PFSK-1 (cell line): Measurements from ENCODE around the gene KCNIP4.

ENCODE experiments used
- FOXP2 ChIP-seq: optimal IDR thresholded peaks from 2 replicates; pipeline ENCODE3; 2011; ENCODE audit warnings: borderline replicate concordance, control low read depth, inconsistent platforms; ENCODE audit not compliant: insufficient read depth; ENCODE audit errors: extremely low read length, extremely low read depth
- POLR2AphosphoS5 ChIP-seq: IDR thresholded peaks from 2 replicates; pipeline ENCODE4 v1.6.1; 2012; ENCODE audit warnings: low read depth, mild to moderate bottlenecking, control low read depth, low read length, moderate library complexity
- SIN3A ChIP-seq: IDR thresholded peaks from 2 replicates; pipeline ENCODE4 v1.6.1; 2012; ENCODE audit warnings: mild to moderate bottlenecking, low read length, moderate library complexity, borderline replicate concordance; ENCODE audit not compliant: insufficient read depth
- TAF1 ChIP-seq: IDR thresholded peaks from 2 replicates; pipeline ENCODE4 v1.6.1; 2012; ENCODE audit warnings: low read length, control low read depth, borderline replicate concordance; ENCODE audit not compliant: insufficient read depth
- TF ChIP-seq, protein P1 (sequence below), 2 experiments: IDR thresholded peaks; 2 replicates each; pipeline versions ENCODE4 v1.6.1 to v1.8.0; 2011 to 2012; ENCODE audit warnings: low read depth in 2 of 2, low read length in 2 of 2, control low read depth in 1 of 2, inconsistent platforms in 1 of 2, mild to moderate bottlenecking in 1 of 2, moderate library complexity in 1 of 2; ENCODE audit not compliant: insufficient read depth in 1 of 2

Gene KCNIP4

DNA sequence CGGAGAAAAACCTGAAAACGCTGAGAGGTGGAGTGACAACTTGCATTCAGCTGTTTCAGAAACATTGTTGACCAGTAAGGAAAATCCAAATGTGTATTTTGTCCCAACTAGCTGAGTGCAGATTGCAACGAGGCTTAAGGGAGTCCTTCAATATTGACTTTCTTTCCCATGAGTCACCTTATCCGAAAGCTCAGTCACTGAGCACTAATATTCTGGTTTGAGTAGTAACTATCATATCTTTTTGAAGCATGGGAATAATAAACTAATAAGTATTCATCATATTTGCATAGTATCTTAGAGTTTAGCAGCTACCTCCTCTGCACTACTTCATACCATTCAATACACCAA is 644.1 kb downstream of the KCNIP4 start:
- no peak for TF ChIP-seq FOXP2
- no peak for TF ChIP-seq TAF1
- TF ChIP-seq, protein P1, sequence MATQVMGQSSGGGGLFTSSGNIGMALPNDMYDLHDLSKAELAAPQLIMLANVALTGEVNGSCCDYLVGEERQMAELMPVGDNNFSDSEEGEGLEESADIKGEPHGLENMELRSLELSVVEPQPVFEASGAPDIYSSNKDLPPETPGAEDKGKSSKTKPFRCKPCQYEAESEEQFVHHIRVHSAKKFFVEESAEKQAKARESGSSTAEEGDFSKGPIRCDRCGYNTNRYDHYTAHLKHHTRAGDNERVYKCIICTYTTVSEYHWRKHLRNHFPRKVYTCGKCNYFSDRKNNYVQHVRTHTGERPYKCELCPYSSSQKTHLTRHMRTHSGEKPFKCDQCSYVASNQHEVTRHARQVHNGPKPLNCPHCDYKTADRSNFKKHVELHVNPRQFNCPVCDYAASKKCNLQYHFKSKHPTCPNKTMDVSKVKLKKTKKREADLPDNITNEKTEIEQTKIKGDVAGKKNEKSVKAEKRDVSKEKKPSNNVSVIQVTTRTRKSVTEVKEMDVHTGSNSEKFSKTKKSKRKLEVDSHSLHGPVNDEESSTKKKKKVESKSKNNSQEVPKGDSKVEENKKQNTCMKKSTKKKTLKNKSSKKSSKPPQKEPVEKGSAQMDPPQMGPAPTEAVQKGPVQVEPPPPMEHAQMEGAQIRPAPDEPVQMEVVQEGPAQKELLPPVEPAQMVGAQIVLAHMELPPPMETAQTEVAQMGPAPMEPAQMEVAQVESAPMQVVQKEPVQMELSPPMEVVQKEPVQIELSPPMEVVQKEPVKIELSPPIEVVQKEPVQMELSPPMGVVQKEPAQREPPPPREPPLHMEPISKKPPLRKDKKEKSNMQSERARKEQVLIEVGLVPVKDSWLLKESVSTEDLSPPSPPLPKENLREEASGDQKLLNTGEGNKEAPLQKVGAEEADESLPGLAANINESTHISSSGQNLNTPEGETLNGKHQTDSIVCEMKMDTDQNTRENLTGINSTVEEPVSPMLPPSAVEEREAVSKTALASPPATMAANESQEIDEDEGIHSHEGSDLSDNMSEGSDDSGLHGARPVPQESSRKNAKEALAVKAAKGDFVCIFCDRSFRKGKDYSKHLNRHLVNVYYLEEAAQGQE (IDR thresholded peaks at IDR 0.05; ENCODE audit: insufficient read depth in 1 of 2, low read depth in 2 of 2, low read length in 2 of 2), result no peak
- TF ChIP-seq SIN3A, result no peak
- TF ChIP-seq POLR2AphosphoS5, result no peak

- no peak for TF ChIP-seq SIN3A
- TF ChIP-seq, protein P1 (IDR thresholded peaks at IDR 0.05; ENCODE audit: insufficient read depth in 1 of 2, low read depth in 2 of 2, low read length in 2 of 2), result no peak
- TF ChIP-seq POLR2AphosphoS5, result no peak
- TF ChIP-seq FOXP2, result no peak
- TF ChIP-seq TAF1, result no peak
These were observed 658.0 kb downstream of the KCNIP4 start for GRCh38 chr4:21290562-21290961.

GRCh38 chr4:21276046-21276445 is 672.5 kb downstream of the KCNIP4 start:
- TF ChIP-seq, protein P1 (IDR thresholded peaks at IDR 0.05; ENCODE audit: insufficient read depth in 1 of 2, low read depth in 2 of 2, low read length in 2 of 2), result no peak
- TF ChIP-seq POLR2AphosphoS5 (no peak), SIN3A (no peak), TAF1 (no peak)

GRCh38 chr4:21271439-21272052 is 677.0 kb downstream of the KCNIP4 start:
- no peak for TF ChIP-seq SIN3A
- no peak for TF ChIP-seq TAF1
- TF ChIP-seq, protein P1 (IDR thresholded peaks at IDR 0.05; ENCODE audit: insufficient read depth in 1 of 2, low read depth in 2 of 2, low read length in 2 of 2), result no peak
- TF ChIP-seq POLR2AphosphoS5, result no peak
- TF ChIP-seq FOXP2, result no peak

GRCh38 chr4:21248331-21248730 is 700.2 kb downstream of the KCNIP4 start:
- TF ChIP-seq SIN3A (no peak), FOXP2 (no peak), POLR2AphosphoS5 (no peak), TAF1 (no peak)
- TF ChIP-seq, protein P1 (IDR thresholded peaks at IDR 0.05; ENCODE audit: insufficient read depth in 1 of 2, low read depth in 2 of 2, low read length in 2 of 2), result no peak
